Prostate gland (tissue), 2 donors: ENCODE results near the gene RNF186. TPM values are rescaled to one million over a fixed set of nuclear protein-coding genes. Genes with fewer than 3 reads are reported as not detected.

Experiments
- DNase-seq: peaks from one replicate; pipeline ENCODE4 v3.0.0-alpha.2; 2019; ENCODE audit warnings: low spot score
- H3K27ac ChIP-seq, 2 donors: fragments of 200-600 bp; sonication (generic); 2 replicates each; pipeline ENCODE4 v1.5.1; 2017 to 2019
- H3K27me3 ChIP-seq: fragments of 200-600 bp; sonication (generic); replicated peaks from 2 replicates; pipeline ENCODE4 v1.5.1; 2019; ENCODE audit not compliant: insufficient read depth
- H3K36me3 ChIP-seq, 2 donors: fragments of 200-600 bp; sonication (generic); 1 replicate in 1 of 2; 2 replicates in 1 of 2; pipeline versions ENCODE4 v1.5.1 to v1.8.1; 2017 to 2019
- H3K4me1 ChIP-seq: fragments of 200-600 bp; sonication (generic); replicated peaks from 2 replicates; pipeline ENCODE4 v1.5.1; 2019
- H3K4me3 ChIP-seq, 2 donors: fragments of 200-600 bp; sonication (generic); 2 replicates each; pipeline ENCODE4 v1.5.1; 2017 to 2019
- H3K9me3 ChIP-seq: fragments of 200-600 bp; sonication (generic); 2 replicates; pipeline ENCODE4 v1.5.1; 2017
- CTCF ChIP-seq, 4 experiments: fragments of 200-600 bp in 2 of 4; fragments of 450-650 bp in 2 of 4; sonication (generic) in 2 of 4; IDR thresholded peaks; 1 replicate in 3 of 4; 2 replicates in 1 of 4; pipeline ENCODE4 v1.5.1; 2016 to 2019; ENCODE audit warnings: antibody characterized with exemption in 4 of 4, mild to moderate bottlenecking in 2 of 4, moderate library complexity in 2 of 4
- POLR2A ChIP-seq: fragments of 450-650 bp; IDR thresholded peaks from one replicate; pipeline ENCODE4 v1.6.1; 2016; ENCODE audit warnings: antibody characterized with exemption, mild to moderate bottlenecking
- POLR2AphosphoS5 ChIP-seq: sonication (generic); formaldehyde crosslinking; IDR thresholded peaks from one replicate; pipeline ENCODE4 v1.6.1; 2017; ENCODE audit warnings: antibody characterized with exemption
- WGBS: methylation state at CpG from one replicate; pipeline ENCODE4 v1.1.5; 2018; 5-methylcytosine and 5-hydroxymethylcytosine counted together
- intact Hi-C: fragments of 100-400 bp; cut with DNase I; formaldehyde crosslinking; loops from one replicate; pipeline ENCODE4 v1.14.2; 2022
- total RNA-seq, 2 donors: library from RNA; depleted of rRNA; stranded (reverse); fragments of >200 nt; gene quantifications; one replicate each; pipeline ENCODE4 v1.1.0, GENCODE V29; 2016

Gene RNF186
- total RNA-seq, 2 donors from 2014 or later: not detected

DNA sequence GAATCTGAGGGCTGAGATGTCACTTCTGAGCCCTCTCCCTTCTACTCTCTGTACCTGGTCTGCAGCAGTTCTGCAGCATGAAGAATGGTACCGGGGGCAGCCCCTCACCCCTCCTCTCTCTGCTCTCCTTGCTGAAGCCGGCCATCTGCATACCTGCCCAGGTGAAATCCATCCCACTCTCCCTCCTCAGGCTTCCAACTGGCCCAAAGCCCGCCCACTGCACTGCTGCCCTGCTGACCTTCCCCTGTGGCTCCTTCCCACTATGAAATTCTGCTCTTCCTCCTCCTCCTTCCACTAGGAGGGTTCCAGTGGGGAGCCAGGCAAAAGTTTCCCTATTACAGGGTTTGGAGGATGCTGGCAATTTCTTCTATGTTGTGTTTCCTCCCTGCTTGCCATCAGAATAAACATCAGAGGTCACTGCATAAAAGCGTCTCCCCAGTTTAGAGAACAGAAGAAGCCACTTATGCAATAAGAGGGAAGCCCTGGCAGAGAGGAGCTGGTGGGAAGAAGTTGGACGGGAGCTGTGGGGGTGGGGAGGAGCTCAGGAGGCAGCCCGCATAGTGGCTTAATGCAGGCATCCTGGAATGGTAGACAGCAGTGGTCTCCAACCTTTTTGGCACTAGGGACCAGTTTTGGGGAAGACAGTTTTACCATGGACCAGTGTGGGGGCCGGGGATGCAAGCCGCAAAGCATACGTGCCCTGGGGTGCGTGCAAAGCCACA is 45.7 kb downstream of the RNF186 start:
- Histone ChIP-seq H3K9me3 (no peaks in the 10 kb centered on the region), H3K27me3 (no peaks in the 10 kb centered on the region), H3K4me1 (peaks cover 9% of the 10 kb centered on the region), H3K4me3 (no peak overlapping the region), H3K27ac (peak overlapping the region; percentile 71 to 87), H3K36me3 (no peaks in the 10 kb centered on the region)
- DNase-seq: no peak
- TF ChIP-seq POLR2AphosphoS5: no peak
- TF ChIP-seq POLR2A: no peak
- TF ChIP-seq CTCF (IDR thresholded peaks at IDR 0.05): no peak
- intact Hi-C loops: loop anchor here (10.0 kb wide), 1 partner anchor 95 kb away; no protein-coding TSS in a partner anchor
- whole genome bisulfite sequencing: 68% methylated on average over 10 of the region's 10 CpGs

DNA sequence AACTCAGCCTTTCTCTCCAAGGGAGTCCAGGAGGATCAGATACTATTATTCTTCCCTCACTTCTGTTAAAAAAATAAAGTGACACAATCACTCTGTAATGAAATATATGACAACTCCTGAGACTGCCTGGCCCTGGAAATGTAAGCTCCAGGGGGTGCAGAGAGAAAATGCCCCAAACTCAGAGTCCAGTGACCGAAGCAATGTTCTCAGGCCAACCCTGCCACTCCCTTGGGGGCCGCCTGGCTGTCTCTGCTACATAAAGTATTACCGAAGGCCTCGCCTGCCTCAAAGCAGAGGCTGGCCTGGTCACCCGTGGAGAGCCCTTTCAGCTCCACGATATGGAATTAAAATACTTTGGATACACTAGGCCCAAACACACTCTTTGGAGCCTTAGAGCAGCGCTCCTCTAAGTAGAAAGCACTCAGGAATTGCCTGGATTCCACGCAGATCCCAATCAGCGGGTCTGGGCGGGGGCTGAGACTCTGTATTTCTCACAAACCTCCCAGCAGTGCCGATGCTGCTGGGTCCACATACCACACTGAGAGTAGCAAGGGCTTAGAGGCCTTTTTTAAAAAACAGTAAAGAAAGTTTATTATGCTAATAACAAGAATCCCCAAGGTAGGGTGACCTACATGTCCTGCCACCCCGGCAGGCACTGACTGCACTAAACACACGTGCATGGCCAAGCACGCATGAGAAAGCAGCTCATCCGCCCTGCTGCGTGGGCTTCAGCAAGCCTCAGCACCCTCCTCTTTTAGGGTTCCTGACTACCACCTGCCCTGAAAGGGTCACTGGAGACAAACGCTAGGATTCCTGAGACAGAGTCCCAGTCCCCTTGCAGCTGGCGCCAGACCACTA is 46.5 kb downstream of the RNF186 start:
- no peak for TF ChIP-seq CTCF (IDR thresholded peaks at IDR 0.05)
- no peak for TF ChIP-seq POLR2AphosphoS5
- no peak for TF ChIP-seq POLR2A
- H3K4me3 ChIP-seq: no peak overlapping the region
- intact Hi-C loops: loop anchor here (10.0 kb wide), 1 partner anchor 96 kb away; no protein-coding TSS in a partner anchor
- H3K36me3 ChIP-seq: no peaks in the 10 kb centered on the region
- H3K27me3 ChIP-seq: no peaks in the 10 kb centered on the region
- peaks cover 9% of the 10 kb centered on the region for H3K4me1 ChIP-seq
- no peak for DNase-seq
- no peaks in the 10 kb centered on the region for H3K9me3 ChIP-seq
- WGBS: 83% methylated on average over 17 of the region's 18 CpGs
- H3K27ac ChIP-seq: no peak overlapping the region

- Histone ChIP-seq H3K27ac (no peak overlapping the region), H3K9me3 (no peaks in the 10 kb centered on the region), H3K36me3 (no peaks in the 10 kb centered on the region), H3K27me3 (no peaks in the 10 kb centered on the region), H3K4me3 (no peak overlapping the region), H3K4me1 (peaks cover 9% of the 10 kb centered on the region)
- intact Hi-C loops: loop anchor here (10.0 kb wide), 1 partner anchor 99 kb away; no protein-coding TSS in a partner anchor
- TF ChIP-seq POLR2AphosphoS5: no peak
- 83% methylated on average over 10 of the region's 10 CpGs for WGBS
- DNase-seq: no peak
Observed at GRCh38 chr1:19765623-19766022, 49.5 kb downstream of the RNF186 start.

GRCh38 chr1:19764848-19765247 is 50.2 kb downstream of the RNF186 start:
- Histone ChIP-seq H3K4me3 (no peak overlapping the region), H3K4me1 (peaks cover 5% of the 10 kb centered on the region), H3K27me3 (no peaks in the 10 kb centered on the region), H3K9me3 (no peaks in the 10 kb centered on the region), H3K36me3 (no peaks in the 10 kb centered on the region), H3K27ac (no peak overlapping the region)
- TF ChIP-seq POLR2A: no peak
- no peak for TF ChIP-seq POLR2AphosphoS5
- no peak for TF ChIP-seq CTCF (IDR thresholded peaks at IDR 0.05)
- intact Hi-C loops: loop anchor here (5.0 to 10.0 kb wide), 2 partner anchors 48 to 100 kb away; no protein-coding TSS in a partner anchor
- WGBS: 85% methylated on average over 5 of the region's 5 CpGs
- no peak for DNase-seq

Other genes starting within 250 kb of the RNF186 start
- gene NBL1, start 171.0 kb downstream of the RNF186 start, total RNA-seq: 100 to 1,000 TPM; 268 to 514 TPM
- gene HTR6, start 150.4 kb downstream of the RNF186 start, total RNA-seq: not detected
- 10 to 100 TPM; 60.5 to 89.9 TPM for gene TMCO4, start 15.4 kb downstream of the RNF186 start, total RNA-seq
- gene OTUD3, start 67.1 kb upstream of the RNF186 start, total RNA-seq: 10 to 100 TPM in 1 of 2 donors, 1 to 10 TPM in 1; 5.3 to 16.5 TPM
- not detected for gene PLA2G2E, start 108.3 kb upstream of the RNF186 start, total RNA-seq
- gene PLA2G2A, start 164.3 kb upstream of the RNF186 start, total RNA-seq: 100 to 1,000 TPM; 106 to 146 TPM